ENCODE data around the gene YARS1.

The YARS1 gene

DNA sequence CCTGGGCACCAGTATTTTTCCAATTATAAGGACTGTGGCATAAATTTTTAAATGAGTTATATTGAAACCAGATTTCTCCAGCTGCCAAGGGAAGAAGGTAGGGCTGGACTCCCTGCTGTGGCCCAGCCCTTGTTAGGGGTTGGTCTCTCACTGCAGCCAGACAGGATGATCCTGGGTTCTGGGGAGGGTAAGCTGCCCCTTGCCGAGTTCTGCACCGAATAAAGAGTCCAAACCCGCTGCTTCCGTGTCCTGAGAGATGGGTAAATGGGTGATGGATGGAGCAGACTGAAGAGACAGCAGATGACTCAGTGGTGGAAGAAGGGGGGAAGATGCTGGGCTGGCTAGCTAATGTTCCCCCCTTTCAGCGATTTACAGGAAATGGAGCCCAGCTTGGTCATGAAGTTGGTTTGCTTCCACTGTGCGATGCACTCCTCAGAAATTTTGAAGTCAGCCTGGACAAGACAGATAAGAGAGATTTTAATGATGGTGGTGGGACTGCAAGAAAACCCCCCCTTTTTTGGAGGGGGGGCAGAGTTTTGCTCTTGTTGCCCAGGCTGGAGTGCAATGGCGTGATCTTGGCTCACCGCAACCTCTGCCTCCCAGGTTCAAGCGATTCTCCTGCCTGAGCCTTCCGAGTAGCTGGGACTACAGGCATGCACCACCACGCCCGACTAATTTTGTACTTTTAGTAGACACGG lies 41.4 kb downstream of the YARS1 start:
- no peak for ATAC-seq

DNA sequence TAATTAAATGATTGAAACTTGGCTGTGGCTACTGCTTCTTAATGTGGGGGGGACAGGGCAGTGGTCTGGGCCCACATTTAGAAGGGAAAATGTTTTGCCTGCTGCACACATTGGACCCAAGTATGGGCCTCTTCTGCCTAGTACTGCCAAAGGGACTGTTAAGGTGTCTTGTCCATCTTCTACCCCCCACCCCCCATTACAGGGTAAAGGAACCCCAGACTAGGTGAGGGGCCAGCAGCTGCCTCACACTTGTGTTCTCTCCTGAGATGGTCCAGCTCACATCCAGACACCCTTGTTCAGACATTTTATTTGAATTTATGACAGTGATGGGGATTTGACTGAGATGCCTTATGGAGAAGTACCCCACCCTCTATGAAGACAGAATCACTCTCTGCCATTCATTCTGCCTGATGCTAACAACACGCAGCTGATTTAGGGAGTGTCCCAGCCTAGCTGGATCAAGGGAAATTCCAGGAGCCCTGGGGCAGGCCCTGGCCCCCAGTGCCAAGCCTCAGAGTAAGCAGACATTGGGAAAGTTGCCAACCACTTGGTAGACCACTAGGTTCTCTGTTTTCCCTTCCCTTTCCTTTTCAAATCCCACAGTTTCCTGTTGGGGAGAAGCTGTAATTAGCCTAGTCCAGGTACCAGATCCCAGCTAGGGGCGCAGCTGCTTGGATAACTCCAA lies 42.1 kb downstream of the YARS1 start:
- ATAC-seq = no peak

DNA sequence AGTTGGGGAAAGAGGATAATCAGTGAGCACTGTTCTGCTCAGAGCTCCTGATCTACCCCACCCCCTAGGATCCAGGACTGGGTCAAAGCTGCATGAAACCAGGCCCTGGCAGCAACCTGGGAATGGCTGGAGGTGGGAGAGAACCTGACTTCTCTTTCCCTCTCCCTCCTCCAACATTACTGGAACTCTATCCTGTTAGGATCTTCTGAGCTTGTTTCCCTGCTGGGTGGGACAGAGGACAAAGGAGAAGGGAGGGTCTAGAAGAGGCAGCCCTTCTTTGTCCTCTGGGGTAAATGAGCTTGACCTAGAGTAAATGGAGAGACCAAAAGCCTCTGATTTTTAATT lies 42.7 kb downstream of the YARS1 start:
- ATAC-seq = no peak

DNA sequence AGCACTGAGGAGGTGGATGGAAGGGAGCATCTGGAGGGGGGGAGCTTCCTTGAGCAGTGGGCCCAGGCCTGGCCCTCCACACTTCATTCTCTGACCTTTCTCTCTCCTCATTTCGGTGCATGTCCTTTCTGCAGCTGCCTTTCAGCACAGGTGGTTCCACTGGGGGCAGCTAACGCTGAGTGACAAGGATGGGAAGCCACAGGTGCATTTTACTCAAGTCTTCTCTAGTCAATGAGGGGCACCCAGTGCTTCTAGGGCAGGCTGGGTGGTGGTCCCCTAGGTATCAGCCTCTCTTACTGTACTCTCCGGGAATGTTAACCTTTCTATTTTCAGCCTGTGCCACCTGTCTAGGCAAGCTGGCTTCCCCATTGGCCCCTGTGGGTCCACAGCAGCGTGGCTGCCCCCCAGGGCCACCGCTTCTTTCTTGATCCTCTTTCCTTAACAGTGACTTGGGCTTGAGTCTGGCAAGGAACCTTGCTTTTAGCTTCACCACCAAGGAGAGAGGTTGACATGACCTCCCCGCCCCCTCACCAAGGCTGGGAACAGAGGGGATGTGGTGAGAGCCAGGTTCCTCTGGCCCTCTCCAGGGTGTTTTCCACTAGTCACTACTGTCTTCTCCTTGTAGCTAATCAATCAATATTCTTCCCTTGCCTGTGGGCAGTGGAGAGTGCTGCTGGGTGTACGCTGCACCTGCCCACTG lies 43.2 kb downstream of the YARS1 start:
- peak in 1 of 2 donors; percentile 10 for ATAC-seq

DNA sequence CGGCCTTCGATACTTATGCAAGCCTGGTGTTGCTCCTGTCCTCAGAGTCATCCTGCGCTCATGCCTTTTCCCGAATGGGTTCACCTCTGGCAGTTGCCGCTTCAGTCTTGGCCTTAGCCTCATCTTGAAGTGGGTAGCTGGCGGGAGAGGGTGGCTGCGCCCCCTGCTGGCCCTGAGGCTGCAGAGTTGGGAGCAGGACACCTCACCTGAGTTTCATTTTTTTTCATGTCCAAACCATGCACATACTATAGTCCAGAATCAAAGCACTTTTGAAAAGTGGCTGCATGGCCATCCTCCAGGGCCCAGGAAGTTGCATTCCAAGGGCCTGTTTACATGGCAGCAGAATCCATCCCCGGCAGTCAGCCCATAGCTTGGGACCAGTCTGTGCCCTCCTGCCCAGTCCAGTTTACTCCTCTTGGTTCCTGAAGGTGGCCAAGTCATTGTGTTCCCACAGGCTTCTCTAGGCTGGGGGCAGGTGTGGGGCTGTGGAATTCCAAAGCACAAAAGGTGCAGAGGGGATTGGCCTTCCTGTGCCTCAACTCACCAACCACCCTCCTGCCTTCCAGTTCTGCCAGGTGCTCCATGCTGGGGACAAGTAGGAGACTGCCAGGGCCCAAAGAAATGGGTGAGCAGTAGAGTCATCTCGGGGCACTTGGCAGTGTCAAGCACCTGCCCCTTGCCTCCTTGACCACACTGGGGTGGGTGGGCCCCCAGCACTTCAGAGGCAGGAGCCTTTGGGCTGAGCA lies 44.0 kb downstream of the YARS1 start:
- ATAC-seq = peak; percentile 67 to 76

DNA sequence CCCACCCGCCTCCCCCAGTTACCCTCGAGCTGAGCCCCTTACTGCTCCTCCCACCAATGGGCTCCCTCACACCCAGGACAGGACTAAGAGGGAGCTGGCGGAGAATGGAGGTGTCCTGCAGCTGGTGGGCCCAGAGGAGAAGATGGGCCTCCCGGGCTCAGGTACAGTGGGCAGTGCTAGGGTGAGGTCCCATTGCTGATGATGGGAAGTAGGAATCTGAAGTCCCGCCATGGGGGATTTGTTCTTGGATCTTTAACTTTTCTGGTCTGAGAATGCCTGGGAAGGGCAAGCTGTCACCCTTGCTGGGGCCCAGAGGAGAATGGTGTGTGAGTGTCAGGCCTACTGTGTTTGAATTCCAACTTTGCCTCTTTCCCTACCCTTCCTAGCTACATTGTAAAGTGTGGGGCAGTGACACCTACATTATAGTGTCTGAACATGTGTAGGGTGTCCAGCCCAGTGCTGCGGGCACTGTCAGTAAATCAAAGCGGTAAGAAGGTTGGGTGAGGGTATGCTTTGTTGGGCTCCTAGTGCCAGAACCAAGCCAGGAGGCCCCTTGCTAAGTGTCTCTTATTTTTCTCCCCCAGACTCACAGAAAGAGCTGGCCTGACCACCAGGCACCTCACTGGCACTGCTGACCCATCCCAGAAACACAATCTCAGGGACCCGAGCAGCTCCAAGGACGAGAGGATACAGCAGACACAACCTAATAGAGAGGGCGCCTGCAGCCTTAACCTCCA lies 44.7 kb downstream of the YARS1 start:
- no peak for ATAC-seq

DNA sequence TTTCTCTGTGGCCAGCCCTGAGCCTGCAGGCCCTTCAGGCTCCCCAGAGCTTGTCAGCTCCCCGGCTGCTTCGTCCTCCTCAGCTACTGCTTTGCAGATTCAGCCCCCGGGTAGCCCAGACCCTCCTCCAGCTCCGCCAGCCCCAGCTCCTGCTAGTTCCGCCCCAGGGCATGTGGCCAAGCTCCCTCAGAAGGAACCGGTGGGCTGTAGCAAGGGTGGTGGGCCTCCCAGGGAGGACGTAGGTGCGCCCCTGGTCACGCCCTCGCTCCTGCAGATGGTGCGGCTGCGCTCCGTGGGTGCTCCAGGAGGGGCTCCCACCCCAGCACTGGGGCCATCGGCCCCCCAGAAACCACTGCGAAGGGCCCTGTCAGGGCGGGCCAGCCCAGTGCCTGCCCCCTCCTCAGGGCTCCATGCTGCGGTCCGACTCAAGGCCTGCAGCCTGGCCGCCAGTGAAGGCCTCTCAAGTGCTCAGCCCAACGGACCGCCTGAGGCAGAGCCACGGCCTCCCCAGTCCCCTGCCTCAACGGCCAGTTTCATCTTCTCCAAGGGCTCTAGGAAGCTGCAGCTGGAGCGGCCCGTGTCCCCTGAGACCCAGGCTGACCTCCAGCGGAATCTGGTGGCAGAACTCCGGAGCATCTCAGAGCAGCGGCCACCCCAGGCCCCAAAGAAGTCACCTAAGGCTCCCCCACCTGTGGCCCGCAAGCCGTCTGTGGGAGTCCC lies 45.4 kb downstream of the YARS1 start:
- ATAC-seq = no peak

DNA sequence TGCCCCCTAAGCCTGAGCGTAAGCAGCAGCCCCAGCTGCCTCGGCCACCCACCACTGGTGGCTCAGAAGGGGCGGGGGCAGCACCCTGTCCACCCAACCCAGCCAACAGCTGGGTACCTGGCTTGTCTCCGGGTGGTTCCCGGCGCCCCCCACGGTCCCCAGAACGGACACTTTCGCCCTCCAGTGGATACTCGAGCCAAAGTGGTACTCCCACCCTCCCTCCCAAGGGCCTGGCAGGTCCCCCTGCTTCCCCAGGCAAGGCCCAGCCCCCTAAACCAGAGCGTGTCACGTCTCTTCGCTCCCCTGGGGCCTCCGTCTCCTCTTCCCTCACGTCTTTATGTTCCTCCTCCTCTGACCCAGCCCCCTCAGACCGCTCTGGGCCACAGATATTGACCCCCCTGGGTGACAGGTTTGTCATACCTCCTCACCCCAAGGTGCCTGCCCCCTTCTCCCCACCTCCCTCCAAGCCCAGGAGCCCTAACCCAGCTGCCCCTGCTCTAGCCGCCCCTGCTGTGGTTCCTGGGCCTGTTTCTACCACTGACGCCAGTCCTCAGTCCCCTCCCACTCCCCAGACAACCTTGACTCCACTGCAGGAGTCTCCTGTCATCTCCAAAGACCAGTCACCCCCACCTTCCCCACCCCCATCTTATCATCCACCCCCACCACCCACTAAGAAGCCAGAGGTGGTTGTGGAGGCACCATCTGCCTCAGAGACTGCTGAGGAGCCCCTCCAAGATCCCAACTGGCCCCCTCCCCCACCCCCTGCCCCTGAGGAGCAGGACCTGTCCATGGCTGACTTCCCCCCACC lies 46.2 kb downstream of the YARS1 start:
- ATAC-seq = no peak

DNA sequence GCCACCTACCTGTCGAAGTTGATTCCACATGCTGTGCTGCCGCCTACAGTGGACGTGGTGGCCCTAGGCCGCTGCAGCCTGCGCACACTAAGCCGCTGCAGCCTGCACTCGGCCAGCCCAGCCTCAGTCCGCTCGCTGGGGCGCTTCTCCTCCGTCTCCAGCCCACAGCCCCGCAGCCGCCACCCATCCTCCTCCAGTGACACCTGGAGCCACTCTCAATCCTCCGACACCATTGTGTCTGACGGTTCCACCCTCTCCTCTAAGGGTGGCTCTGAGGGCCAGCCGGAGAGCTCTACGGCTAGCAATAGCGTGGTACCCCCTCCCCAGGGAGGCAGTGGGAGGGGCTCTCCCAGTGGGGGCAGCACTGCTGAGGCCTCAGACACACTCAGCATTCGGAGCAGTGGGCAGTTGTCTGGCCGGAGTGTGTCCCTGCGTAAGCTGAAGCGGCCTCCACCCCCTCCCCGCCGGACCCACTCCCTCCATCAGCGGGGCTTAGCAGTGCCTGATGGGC lies 46.9 kb downstream of the YARS1 start:
- ATAC-seq = no peak

DNA sequence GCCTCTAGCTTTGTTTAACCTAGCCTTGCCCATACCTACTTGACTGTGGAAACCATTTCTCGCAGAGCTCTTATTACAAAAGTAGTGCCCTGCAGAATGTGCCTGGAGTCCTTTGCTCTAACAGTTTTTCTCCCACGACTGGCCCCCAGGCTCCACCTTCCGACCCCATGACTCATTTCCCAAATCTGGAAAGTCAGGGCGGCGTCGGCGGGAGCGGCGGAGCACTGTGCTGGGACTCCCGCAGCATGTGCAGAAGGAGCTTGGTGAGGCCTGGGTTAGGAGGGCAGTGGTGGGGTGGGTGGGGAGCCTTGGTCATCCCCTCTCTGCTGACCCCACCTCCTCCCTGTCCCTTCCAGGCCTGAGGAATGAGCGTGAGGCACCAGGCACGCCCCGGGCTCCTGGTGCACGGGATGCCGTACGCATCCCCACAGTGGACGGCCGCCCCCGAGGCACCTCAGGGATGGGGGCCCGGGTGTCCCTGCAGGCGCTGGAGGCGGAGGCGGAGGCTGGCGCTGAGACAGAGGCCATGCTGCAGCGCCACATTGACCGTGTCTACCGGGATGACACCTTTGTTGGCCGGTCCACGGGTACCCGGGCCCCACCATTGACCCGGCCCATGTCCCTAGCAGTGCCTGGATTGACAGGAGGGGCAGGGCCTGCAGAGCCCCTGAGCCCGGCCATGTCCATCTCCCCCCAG lies 47.5 kb downstream of the YARS1 start:
- no peak for ATAC-seq

DNA sequence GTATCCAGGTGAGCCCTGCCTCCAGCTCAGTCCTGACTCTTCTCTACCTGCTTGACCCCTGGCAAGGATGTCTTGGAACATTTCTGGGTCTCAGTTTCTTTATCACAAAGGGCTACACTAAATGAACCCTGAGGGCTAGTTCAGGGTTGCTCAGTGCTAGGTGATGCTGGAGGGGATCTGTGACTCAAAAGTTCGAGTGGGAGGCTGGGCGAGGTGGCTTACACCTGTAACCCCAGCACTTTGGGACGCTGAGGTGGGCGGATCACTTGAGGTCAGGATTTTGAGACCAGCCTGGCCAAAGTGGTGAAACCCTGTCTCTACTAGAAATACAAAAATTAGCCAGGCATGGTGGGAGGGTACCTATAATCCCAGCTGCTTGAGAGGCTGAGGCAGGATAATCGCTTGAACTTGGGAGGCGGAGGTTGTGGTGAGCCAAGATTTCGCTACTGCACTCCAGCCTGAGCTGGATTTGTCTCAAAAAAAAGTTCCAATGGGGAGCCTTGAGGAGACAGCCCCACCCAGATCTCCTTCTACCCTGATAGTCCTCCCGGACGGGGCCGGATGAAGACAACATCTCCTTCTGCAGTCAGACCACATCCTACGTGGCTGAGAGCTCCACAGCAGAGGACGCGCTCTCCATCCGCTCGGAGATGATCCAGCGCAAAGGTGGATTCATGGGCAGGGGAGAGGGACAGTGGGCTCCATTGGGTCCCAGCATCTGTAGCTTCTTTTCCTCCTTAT lies 48.9 kb downstream of the YARS1 start:
- no peak for ATAC-seq

DNA sequence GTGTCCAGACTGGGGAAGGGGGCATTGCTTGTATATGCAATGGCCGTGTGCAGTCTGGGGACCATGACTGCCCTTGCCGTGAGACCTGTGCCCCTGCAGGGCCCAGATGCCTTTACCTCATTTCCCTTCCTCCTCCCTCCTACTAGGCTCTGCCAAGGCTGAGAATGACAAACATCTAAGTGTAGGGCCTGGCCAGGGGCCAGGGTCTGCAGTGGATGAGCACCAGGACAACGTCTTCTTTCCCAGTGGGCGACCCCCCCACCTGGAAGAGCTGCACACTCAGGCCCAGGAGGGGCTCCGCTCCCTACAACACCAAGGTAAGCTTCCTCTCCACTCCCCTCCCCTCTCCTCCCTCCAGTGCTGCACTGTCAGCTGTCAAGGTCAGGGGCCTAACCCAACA lies 49.5 kb downstream of the YARS1 start:
- no peak for ATAC-seq

DNA sequence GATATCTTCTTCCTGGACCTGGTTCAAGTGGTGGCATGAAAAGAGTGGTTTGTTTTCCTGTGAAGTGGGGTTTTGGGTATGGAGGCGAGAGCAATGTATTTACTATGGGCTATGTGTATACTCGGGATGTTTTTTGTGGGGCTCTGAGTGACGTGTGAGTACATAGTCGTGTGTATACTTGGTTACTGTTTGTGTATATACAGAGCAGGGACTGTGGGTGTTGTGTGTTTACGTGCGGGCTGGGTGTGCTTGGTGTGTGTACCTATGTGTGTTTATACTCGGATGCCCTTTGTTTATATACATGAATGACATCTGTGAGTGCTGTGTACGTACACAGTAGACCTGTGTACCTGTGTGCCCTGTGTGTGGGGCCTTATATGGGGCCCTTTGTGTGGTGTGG lies 50.0 kb downstream of the YARS1 start:
- ATAC-seq = no peak

DNA sequence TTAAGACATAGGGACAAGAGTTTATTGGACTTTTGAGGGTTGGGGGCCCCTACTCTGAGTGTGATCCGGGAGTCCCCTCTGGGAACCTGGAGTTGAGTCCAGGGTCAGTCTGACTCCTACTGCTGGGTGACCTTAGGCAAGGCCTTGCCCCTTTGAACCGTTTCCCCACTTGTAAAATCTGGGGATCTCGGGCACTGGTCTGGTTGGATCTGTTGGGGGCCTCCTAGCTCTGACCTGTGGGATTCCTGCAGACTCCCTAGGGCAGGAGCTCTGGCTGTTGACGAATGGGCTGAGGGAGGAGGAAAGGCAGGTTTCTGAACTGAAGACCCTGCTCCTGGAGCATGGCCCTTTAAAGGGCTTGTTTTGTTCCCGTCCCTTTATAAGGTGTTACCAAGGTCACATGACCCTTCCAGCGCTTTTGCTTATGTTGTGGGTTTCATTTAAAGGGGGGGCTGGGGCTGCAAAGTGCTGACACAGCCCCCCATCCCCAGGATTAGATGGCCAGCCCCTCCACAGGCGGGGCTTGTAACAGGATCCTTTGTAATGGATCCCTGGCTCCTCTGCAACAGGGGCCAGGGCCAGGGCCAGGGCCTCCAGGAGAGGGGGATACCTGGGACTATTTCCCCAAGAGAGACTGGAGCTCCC lies 50.7 kb downstream of the YARS1 start:
- no peak for ATAC-seq

DNA sequence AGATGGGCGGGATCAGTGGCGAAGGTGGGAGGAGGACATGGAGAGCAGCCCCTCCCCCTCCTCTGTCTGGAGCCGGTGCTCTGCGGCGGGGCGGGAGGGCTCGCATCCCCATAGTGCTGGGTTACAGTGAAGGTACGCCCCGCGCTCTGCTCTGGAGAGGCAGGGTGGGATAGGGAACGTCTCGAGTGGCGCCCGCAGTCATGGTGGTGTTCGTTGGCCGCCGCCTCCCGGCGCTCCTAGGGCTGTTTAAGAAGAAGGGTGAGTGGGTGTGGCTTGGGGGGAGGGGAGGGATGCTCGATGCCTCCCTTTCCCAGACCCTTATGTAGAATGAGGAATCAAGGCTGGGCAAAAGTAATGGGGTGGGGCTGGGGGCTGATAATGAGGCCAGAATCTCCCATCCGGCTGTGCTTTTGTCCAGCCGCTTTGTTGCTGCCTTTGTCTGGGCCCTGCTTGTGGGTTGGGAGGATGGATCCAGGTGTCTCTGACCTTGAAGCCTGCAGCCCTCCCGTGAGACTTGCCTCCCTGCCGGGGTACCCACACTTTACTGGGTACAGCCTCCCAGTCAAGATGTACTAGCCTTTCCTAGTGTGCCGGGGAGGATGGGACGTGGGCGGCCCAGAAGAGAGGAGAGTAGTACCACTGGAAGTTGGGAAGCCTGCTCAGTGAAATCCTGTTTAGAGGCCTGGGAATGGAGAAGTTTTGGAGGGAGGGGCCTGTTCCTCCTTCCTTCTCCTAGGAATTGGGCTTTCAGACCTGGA lies 51.4 kb downstream of the YARS1 start:
- no peak for ATAC-seq

DNA sequence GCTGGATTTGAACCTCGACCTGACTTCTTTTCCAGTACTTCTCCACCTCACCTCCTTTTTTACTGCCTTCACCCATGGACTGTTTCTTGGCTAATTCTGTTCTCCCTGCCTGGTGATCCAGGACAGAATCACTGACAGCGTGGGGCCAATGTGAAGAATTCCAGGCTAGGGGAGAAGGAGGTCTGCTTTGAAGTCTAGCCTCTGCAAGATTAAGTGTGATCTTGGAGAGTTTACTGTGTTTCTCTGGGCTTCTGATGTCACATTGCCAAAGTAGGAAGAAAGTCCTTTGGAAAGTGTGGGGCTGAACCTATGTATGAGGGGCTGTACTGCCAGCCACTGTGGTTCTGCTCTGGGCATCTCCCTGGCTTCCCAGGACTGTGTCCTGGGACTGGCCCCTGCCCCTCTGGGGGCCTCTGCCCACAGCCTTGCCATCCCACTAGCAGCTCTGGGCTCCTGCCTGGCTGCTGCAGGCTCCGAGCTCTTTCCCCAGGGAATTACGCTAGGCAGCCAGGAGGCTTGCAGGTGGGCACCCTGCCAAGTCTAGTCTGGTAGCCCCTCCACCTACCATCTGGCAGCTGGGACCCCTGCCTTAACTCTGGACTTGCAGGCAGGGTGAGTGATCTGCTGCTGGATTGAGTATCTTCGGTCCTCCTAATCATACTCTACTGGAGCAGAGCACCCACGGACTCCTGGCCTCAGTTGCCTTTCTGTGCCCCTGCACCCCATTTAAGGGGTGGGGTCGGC lies 52.2 kb downstream of the YARS1 start:
- ATAC-seq = no peak

DNA sequence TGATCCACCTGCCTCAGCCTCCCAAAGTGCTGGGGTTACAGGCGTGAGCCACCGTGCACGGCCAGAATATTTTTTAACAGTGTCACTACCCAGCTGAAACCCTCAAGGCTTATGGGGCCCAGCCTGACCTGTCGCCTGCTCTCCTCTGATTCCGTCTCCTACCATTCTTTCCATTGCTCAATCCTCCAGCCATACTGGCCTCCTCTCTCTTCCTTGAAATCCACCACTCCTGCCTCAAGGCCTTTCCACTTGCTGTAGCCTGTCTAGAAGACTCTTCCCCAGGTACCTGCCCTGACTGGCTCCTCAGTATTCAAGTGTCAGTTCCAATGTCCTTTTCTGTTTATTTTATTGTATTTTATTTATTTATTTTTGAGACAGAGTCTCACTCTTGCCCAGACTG lies 53.9 kb downstream of the YARS1 start:
- no peak for ATAC-seq
